Measurements from ENCODE around the gene RBPJ.

Gene RBPJ

GRCh38 chr4:26441771-26442170 lies 121.0 kb downstream of the RBPJ start:
- no peaks in the 10 kb centered on the region for H3K36me3 ChIP-seq (replicated peaks)
- H3K27ac ChIP-seq: no peak overlapping the region
- H3K4me3 ChIP-seq (ENCODE audit: low read depth, low read length): no peak overlapping the region
- TF ChIP-seq, protein P1, sequence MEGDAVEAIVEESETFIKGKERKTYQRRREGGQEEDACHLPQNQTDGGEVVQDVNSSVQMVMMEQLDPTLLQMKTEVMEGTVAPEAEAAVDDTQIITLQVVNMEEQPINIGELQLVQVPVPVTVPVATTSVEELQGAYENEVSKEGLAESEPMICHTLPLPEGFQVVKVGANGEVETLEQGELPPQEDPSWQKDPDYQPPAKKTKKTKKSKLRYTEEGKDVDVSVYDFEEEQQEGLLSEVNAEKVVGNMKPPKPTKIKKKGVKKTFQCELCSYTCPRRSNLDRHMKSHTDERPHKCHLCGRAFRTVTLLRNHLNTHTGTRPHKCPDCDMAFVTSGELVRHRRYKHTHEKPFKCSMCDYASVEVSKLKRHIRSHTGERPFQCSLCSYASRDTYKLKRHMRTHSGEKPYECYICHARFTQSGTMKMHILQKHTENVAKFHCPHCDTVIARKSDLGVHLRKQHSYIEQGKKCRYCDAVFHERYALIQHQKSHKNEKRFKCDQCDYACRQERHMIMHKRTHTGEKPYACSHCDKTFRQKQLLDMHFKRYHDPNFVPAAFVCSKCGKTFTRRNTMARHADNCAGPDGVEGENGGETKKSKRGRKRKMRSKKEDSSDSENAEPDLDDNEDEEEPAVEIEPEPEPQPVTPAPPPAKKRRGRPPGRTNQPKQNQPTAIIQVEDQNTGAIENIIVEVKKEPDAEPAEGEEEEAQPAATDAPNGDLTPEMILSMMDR (IDR thresholded peaks at IDR 0.05; ENCODE audit: low read depth, low read length, missing control alignments): no peak
- no peaks in the 10 kb centered on the region for H3K27me3 ChIP-seq (replicated peaks)
- no peak for DNase-seq
- in situ Hi-C loops (cut with HindIII; ENCODE audit: low pct_ligation_motif_present, low sequenced_read_pairs): no loop called here

DNA sequence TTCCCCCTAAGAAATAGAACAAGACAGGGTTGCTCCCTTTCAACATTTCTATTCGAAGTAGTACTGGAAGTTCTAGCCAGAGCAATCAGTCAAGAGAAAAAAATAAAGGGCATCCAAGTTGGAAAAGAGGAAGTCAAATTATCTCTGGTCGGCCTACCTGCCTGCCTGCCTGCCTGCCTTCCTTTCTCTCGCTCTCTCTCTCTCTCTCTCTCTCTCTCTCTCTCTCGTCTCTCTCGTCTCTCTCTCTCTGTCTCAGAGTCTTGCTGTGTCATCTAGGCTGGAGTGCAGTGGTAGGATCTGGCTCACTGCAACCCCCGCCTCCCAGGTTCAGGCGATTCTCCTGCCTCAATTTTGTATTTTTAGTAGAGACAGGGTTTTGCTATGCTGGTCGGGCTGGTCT lies 126.6 kb downstream of the RBPJ start:
- no peak overlapping the region for H3K27ac ChIP-seq
- no peaks in the 10 kb centered on the region for H3K36me3 ChIP-seq (replicated peaks)
- TF ChIP-seq, protein P1 (IDR thresholded peaks at IDR 0.05; ENCODE audit: low read depth, low read length, missing control alignments): no peak
- in situ Hi-C loops (cut with HindIII; ENCODE audit: low pct_ligation_motif_present, low sequenced_read_pairs): no loop called here
- H3K27me3 ChIP-seq (replicated peaks): no peaks in the 10 kb centered on the region
- no peak for DNase-seq
- H3K4me3 ChIP-seq (ENCODE audit: low read depth, low read length): no peak overlapping the region

DNA sequence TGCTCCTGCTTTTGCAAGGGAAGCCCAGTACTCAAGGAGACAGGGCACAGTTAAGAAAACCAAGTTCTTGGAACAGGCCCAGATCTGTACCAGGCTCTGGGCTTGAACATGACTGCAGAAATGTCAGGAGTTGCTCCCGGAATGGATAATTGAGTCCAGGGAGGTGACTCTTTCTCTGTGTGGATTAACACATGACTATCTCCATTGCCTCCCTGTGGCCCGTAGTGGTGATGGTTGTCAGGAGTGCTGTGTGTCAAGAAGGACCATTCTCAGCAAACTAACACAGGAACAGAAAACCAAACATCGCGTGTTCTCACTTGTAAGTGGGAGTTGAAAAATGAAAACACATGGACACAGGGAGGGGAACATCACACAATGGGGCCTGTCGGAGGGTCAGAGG lies 129.6 kb downstream of the RBPJ start:
- no peak for DNase-seq
- no peak overlapping the region for H3K27ac ChIP-seq
- TF ChIP-seq, protein P1 (IDR thresholded peaks at IDR 0.05; ENCODE audit: low read depth, low read length, missing control alignments): no peak
- H3K4me3 ChIP-seq (ENCODE audit: low read depth, low read length): no peak overlapping the region
- no peaks in the 10 kb centered on the region for H3K36me3 ChIP-seq (replicated peaks)
- in situ Hi-C loops (cut with HindIII; ENCODE audit: low pct_ligation_motif_present, low sequenced_read_pairs): loop anchor here (25.0 kb wide), 1 partner anchor 262 kb away; no protein-coding TSS in a partner anchor
- no peaks in the 10 kb centered on the region for H3K27me3 ChIP-seq (replicated peaks)

GRCh38 chr4:26451597-26451996 lies 130.8 kb downstream of the RBPJ start:
- Histone ChIP-seq H3K27me3 (replicated peaks) (no peaks in the 10 kb centered on the region), H3K4me3 (ENCODE audit: low read depth, low read length) (no peak overlapping the region), H3K36me3 (replicated peaks) (no peaks in the 10 kb centered on the region), H3K27ac (no peak overlapping the region)
- TF ChIP-seq, protein P1 (IDR thresholded peaks at IDR 0.05; ENCODE audit: low read depth, low read length, missing control alignments): no peak
- in situ Hi-C loops (cut with HindIII; ENCODE audit: low pct_ligation_motif_present, low sequenced_read_pairs): loop anchor here (25.0 kb wide), 1 partner anchor 261 kb away; no protein-coding TSS in a partner anchor
- no peak for DNase-seq

DNA sequence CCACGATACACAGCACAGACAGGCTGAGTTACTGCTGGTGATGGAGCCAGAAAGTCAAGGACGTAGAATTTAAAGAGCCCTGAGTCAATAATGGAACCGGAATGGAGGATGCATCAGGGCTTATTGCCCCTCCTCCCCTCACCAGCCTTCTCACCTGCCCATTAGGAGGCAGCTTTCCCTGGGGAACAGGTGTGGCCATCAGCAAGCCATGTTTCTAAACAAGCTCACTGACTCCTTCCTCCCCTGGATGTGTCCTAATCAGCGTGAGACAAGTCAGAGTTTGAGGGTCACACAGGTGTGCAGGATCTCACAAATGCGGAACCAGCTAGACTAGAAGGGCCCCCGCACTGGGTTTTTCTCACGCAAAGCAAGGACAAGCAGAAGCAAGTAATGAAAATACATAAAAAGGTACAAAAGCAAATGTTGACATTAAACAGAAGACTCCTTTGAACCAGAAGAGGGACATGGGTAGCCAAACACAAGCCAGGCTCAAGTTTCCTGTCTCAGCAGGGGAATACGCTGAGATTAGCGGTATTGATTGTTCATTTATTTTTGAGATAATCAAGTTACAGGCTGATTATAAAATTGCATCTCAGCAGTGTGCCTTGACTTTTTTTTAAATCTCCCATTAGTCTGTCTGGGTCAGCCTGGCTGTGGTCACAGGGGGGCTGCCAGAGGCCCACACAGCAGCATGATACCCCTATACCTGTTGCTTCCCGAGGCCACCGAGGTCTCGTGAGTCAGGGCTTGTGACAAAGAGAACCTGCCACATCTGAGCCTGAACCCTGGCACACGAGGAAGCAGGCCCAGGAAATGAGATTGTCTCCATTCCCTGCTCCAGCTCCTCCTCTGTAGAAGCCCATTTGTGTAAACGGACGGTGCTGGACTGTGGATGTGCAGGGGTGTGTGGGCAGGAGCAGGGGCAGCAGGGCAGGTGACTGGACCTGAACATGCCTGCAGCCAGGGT lies 132.0 kb downstream of the RBPJ start:
- Histone ChIP-seq H3K4me3 (ENCODE audit: low read depth, low read length) (no peak overlapping the region), H3K27ac (no peak overlapping the region), H3K36me3 (replicated peaks) (no peaks in the 10 kb centered on the region), H3K27me3 (replicated peaks) (no peaks in the 10 kb centered on the region)
- in situ Hi-C loops (cut with HindIII; ENCODE audit: low pct_ligation_motif_present, low sequenced_read_pairs): loop anchor here (25.0 kb wide), 1 partner anchor 259 kb away; no protein-coding TSS in a partner anchor
- DNase-seq: no peak
- TF ChIP-seq, protein P1 (IDR thresholded peaks at IDR 0.05; ENCODE audit: low read depth, low read length, missing control alignments): no peak

All from brain microvascular endothelial cell (primary cell).